Stomach (tissue), 9 donors: Measurements from ENCODE around the gene CLEC16A. TPM values are rescaled to one million over a fixed set of nuclear protein-coding genes. Genes with fewer than 3 reads are reported as not detected.

Experiments used
- DNase-seq, 2 donors: peaks; one replicate each; pipeline versions ENCODE4 v3.0.0 to v3.0.0-alpha.2; 2013 to 2019
- H3K27ac ChIP-seq, 5 donors: fragments of 200-600 bp in 4 of 5; sonication (generic) in 4 of 5; one replicate each; pipeline ENCODE4 v1.5.1; 2013 to 2019; ENCODE audit warnings: mild to moderate bottlenecking in 1 of 5, moderate library complexity in 1 of 5
- H3K27me3 ChIP-seq, 3 donors: fragments of 200-600 bp; sonication (generic); one replicate each; pipeline ENCODE4 v1.5.1; 2017 to 2019; ENCODE audit warnings: mixed run types in 1 of 3
- H3K36me3 ChIP-seq, 4 donors: fragments of 200-600 bp; sonication (generic); 1 replicate in 3 of 4; 2 replicates in 1 of 4; pipeline ENCODE4 v1.5.1; 2016 to 2019
- H3K4me1 ChIP-seq, 4 donors: fragments of 200-600 bp; sonication (generic); one replicate each; pipeline ENCODE4 v1.5.1; 2016 to 2019
- H3K4me3 ChIP-seq, 4 donors: fragments of 200-600 bp; sonication (generic) in 3 of 4; one replicate each; pipeline ENCODE4 v1.5.1; 2016 to 2019; ENCODE audit warnings: mild to moderate bottlenecking in 1 of 4
- H3K9me3 ChIP-seq, 4 donors: fragments of 200-600 bp; sonication (generic); one replicate each; pipeline ENCODE4 v1.5.1; 2016 to 2019
- EP300 ChIP-seq: sonication (generic); formaldehyde crosslinking; IDR thresholded peaks from one replicate; pipeline ENCODE4 v1.6.1; 2017; ENCODE audit warnings: antibody characterized with exemption
- POLR2A ChIP-seq, 4 donors: fragments of 450-650 bp; IDR thresholded peaks; one replicate each; pipeline ENCODE4 v1.6.1; 2016; ENCODE audit warnings: antibody characterized with exemption in 4 of 4, control low read depth in 2 of 4, mild to moderate bottlenecking in 1 of 4, moderate library complexity in 1 of 4
- POLR2AphosphoS5 ChIP-seq, 3 donors: sonication (generic); formaldehyde crosslinking; IDR thresholded peaks; one replicate each; pipeline ENCODE4 v1.6.1; 2016; ENCODE audit warnings: antibody characterized with exemption in 3 of 3
- WGBS, 5 donors: extraction: QIAGEN DNeasy Blood & Tissue Kit in 3 of 5; methylation state at CpG; one replicate each; pipeline versions ENCODE4 v1.1.5 to v1.1.7; 2013 to 2018; 5-methylcytosine and 5-hydroxymethylcytosine counted together
- intact Hi-C: fragments of 100-400 bp; cut with DNase I; formaldehyde crosslinking; loops from one replicate; pipeline ENCODE4 v1.15.1; 2023; ENCODE audit warnings: low total_unique reads
- polyA plus RNA-seq, 3 donors: library from polyadenylated mRNA; stranded (reverse); fragments of 200-250 nt; gene quantifications; one replicate each; pipeline ENCODE4 v1.2.3, GENCODE V29; 2013
- total RNA-seq, 5 donors: library from RNA; depleted of rRNA; stranded (reverse); fragments of >200 nt; gene quantifications; one replicate each; pipeline versions ENCODE4 v1.1.0 to v1.2.3, GENCODE V29; 2014 to 2016
- TF ChIP-seq, protein P1 (sequence below), 7 experiments: fragments of 450-650 bp in 4 of 7; fragments of 200-600 bp in 3 of 7; sonication (generic) in 3 of 7; IDR thresholded peaks; one replicate each; pipeline ENCODE4 v1.5.1; 2016 to 2019; ENCODE audit warnings: antibody characterized with exemption in 7 of 7, control low read depth in 2 of 7, mild to moderate bottlenecking in 1 of 7
- donor health status: healthy with polysubstance abuse.
- donor health status: Bipolar disorder and iron deficiency.
- donor health status: healthy.

Gene CLEC16A
- total and polyA plus RNA-seq, 8 donors: 5.8 to 176 (median 21.8) TPM

DNA sequence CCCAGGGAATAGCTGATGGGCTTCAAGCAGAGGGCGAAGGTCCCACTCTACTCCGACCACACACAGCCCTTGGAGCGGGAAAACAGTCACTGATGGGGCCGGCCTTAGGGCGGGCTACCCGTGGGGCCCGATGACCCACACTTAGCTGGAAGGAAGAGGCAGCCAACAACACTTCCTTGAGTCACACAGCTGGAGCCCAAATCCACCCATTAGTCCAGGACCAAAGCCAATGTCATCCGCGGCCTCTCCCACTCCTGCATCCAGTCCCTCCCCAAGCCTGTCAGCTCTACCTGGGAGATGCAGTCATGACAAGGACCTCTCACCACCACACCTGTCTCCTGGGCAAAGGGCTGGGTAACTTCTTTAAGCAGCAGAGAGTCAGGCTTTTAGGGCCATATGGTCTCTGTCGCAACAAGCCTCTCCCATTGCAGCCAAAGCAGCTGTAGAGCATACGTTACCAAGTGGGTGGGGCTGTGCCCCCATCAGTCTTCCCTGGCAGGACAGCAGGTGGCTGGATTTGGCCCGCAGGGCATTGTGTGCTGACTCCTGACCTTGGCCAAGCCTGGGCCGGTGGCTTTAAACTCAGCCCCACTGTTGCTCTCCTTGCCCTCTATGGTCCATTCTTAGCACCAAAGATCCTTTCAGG, 200.9 kb downstream of the CLEC16A start:
- H3K27ac ChIP-seq: peak overlapping the region in 1 of 5 donors; percentile 36
- H3K9me3 ChIP-seq: no peaks in the 10 kb centered on the region
- H3K4me3 ChIP-seq: no peak overlapping the region
- peaks cover 0 to 4% (median 0%) of the 10 kb centered on the region in 4 donors for H3K36me3 ChIP-seq
- WGBS, 5 donors: 73 to 82% (median 78%) methylated on average over 13 of the region's 13 CpGs
- TF ChIP-seq POLR2AphosphoS5 (IDR thresholded peaks at IDR 0.05): no peak
- no peaks in the 10 kb centered on the region for H3K27me3 ChIP-seq
- H3K4me1 ChIP-seq: peaks cover under 1 to 21% (median 9%) of the 10 kb centered on the region in 4 donors
- intact Hi-C loops: no loop called here
- DNase-seq: no peak

DNA sequence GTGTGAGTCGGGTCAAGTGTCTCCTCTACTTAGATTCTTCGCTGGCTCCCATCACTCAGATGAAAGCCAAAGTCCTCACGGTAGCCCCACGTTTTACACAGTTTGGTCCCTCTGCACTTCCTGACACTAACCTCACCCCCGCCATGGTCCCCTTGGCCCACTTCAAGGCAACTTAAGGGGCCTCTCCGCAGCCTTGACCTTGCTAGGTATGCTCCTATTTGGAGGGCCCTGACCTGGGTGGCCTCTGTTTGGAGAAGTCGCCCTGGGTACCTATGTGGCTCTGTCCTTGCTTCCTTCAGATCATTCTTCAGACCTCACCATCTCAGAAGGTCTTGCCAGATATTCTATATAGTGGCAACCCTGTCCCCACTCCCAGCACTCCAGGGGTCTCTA, 201.5 kb downstream of the CLEC16A start:
- H3K4me1 ChIP-seq: peaks cover 0 to 21% (median 10%) of the 10 kb centered on the region in 4 donors
- DNase-seq: no peak
- H3K9me3 ChIP-seq: no peaks in the 10 kb centered on the region
- intact Hi-C loops: no loop called here
- H3K27me3 ChIP-seq: no peaks in the 10 kb centered on the region
- H3K4me3 ChIP-seq: no peak overlapping the region
- H3K27ac ChIP-seq: no peak overlapping the region
- peaks cover 0 to 4% (median 0%) of the 10 kb centered on the region in 4 donors for H3K36me3 ChIP-seq
- WGBS, 5 donors: 96 to 97% (median 96%) methylated on average over 7 of the region's 7 CpGs
- TF ChIP-seq, protein P1, sequence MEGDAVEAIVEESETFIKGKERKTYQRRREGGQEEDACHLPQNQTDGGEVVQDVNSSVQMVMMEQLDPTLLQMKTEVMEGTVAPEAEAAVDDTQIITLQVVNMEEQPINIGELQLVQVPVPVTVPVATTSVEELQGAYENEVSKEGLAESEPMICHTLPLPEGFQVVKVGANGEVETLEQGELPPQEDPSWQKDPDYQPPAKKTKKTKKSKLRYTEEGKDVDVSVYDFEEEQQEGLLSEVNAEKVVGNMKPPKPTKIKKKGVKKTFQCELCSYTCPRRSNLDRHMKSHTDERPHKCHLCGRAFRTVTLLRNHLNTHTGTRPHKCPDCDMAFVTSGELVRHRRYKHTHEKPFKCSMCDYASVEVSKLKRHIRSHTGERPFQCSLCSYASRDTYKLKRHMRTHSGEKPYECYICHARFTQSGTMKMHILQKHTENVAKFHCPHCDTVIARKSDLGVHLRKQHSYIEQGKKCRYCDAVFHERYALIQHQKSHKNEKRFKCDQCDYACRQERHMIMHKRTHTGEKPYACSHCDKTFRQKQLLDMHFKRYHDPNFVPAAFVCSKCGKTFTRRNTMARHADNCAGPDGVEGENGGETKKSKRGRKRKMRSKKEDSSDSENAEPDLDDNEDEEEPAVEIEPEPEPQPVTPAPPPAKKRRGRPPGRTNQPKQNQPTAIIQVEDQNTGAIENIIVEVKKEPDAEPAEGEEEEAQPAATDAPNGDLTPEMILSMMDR (IDR thresholded peaks at IDR 0.05): no peak
- no peak for TF ChIP-seq EP300
- TF ChIP-seq POLR2A (IDR thresholded peaks at IDR 0.05): no peak
- TF ChIP-seq POLR2AphosphoS5 (IDR thresholded peaks at IDR 0.05): no peak

DNA sequence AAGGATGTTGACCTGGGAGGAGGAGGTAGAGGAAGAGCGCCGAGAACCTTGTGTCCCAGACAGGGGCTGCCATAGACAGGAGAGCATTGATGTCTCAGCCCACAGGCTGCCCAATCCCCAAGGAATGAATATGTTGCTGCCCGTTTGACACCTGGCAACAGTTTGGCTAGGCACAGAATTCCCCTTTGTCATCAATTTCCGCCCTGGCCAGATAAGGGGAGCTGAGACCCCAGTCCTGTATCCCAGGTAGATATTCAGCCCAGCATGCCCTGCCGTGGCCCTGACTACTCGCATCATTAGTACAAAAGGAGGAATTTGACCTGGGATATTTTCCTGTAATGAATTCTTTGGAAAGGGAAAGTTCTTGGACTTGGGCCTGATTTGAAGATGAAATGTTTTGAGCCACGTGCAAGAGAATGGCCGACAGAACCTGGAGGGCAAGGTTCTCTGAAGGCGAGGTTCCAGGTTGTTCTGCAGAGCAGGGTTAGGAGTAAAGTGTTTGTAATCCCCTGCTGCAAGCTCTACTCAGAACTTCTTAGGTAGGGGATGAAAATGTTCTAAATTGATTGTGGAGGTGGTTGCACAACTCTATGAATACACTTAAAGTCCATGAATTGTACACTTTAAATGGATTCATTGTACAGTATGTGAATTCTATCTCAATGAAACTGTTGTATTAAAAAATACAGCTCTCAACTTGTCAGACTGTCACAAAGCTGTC, 202.8 kb downstream of the CLEC16A start:
- Histone ChIP-seq H3K4me1 (peaks cover 0 to 27% (median 16%) of the 10 kb centered on the region in 4 donors), H3K27ac (no peak overlapping the region)

DNA sequence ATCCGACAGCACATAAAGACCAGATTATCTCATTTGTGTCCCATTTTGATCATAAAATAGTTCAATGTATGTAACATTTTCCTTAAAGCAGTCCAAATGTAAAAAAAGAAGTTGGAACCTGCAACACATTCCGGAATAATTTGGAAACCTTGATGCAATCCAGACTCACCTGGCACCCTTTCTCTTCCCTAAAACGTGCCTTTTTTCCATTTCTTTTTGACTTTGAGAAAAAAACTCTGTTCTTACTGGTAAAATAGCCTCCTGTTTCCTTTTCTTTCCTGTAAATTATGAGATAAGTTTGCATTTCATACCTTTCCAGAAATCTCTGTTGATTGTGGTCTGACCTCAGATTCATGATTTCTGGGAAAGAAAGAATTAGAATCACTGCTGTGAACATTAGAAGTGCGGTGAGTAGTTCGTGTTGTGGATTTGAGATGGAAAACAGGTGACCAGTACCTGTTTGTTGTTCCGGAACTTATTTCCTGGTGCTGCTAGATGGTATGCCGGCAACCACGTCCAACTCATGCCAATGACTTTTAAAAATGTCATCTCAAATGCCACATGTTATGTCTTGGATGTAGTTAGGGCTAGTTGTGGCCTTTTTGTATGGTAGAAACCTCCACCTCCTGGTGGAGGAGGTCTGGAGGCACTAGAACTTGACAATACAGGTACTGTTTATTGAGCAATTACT, 203.5 kb downstream of the CLEC16A start:
- DNase-seq: no peak
- Histone ChIP-seq H3K36me3 (peaks cover 0 to 4% (median 0%) of the 10 kb centered on the region in 4 donors), H3K4me3 (no peak overlapping the region), H3K4me1 (peaks cover 0 to 32% (median 16%) of the 10 kb centered on the region in 4 donors), H3K27me3 (no peaks in the 10 kb centered on the region), H3K27ac (no peak overlapping the region), H3K9me3 (no peaks in the 10 kb centered on the region)
- intact Hi-C loops: no loop called here
- 57 to 78% (median 68%) methylated on average over 8 of the region's 8 CpGs for WGBS, 5 donors
- no peak for TF ChIP-seq POLR2A (IDR thresholded peaks at IDR 0.05)
- no peak for TF ChIP-seq POLR2AphosphoS5 (IDR thresholded peaks at IDR 0.05)
- TF ChIP-seq, protein P1 (IDR thresholded peaks at IDR 0.05): no peak
- TF ChIP-seq EP300: no peak

More for the DNA sequence above, 202.8 kb downstream of the CLEC16A start:
- no peak for DNase-seq
- Histone ChIP-seq H3K27me3 (no peaks in the 10 kb centered on the region), H3K36me3 (peaks cover 0 to 4% (median 0%) of the 10 kb centered on the region in 4 donors), H3K9me3 (no peaks in the 10 kb centered on the region), H3K4me3 (no peak overlapping the region)
- intact Hi-C loops: no loop called here
- WGBS, 5 donors: 69 to 81% (median 77%) methylated on average over 9 of the region's 9 CpGs
- no peak for TF ChIP-seq POLR2AphosphoS5 (IDR thresholded peaks at IDR 0.05)
- no peak for TF ChIP-seq EP300
- TF ChIP-seq POLR2A (IDR thresholded peaks at IDR 0.05): no peak
- TF ChIP-seq, protein P1 (IDR thresholded peaks at IDR 0.05): no peak
